Esophagus squamous epithelium (tissue), 5 donors: ENCODE results near the gene CNTROB. TPM values are rescaled to one million over a fixed set of nuclear protein-coding genes. Genes with fewer than 3 reads are reported as not detected.

Experiments used
- DNase-seq: peaks from one replicate; lab custom pipeline; 2025; lab: John Stamatoyannopoulos, UW
- H3K27ac ChIP-seq, 4 donors: fragments of 200-600 bp; sonication (generic); one replicate each; pipeline ENCODE4 v1.5.1; 2016 to 2019; ENCODE audit warnings: mild to moderate bottlenecking in 1 of 4
- H3K27me3 ChIP-seq, 4 donors: fragments of 200-600 bp; sonication (generic); 1 replicate in 3 of 4; 2 replicates in 1 of 4; pipeline versions ENCODE4 v1.5.1 to v1.6.0; 2017 to 2021; ENCODE audit warnings: antibody characterized with exemption in 1 of 4
- H3K36me3 ChIP-seq, 3 donors: fragments of 200-600 bp; sonication (generic); one replicate each; pipeline ENCODE4 v1.5.1; 2016 to 2019
- H3K4me1 ChIP-seq, 3 donors: fragments of 200-600 bp; sonication (generic); one replicate each; pipeline ENCODE4 v1.5.1; 2017 to 2019
- H3K4me3 ChIP-seq, 4 donors: fragments of 200-600 bp; sonication (generic); 1 replicate in 3 of 4; 2 replicates in 1 of 4; pipeline ENCODE4 v1.5.1; 2016 to 2019; ENCODE audit warnings: mild to moderate bottlenecking in 2 of 4, moderate library complexity in 1 of 4
- H3K9me3 ChIP-seq, 3 donors: fragments of 200-600 bp; sonication (generic); one replicate each; pipeline ENCODE4 v1.5.1; 2016 to 2019
- CTCF ChIP-seq, 6 experiments: fragments of 450-650 bp in 4 of 6; fragments of 200-600 bp in 2 of 6; sonication (generic) in 2 of 6; IDR thresholded peaks; one replicate each; pipeline ENCODE4 v1.5.1; 2016 to 2019; ENCODE audit warnings: antibody characterized with exemption in 6 of 6, mild to moderate bottlenecking in 4 of 6, moderate library complexity in 4 of 6
- POLR2A ChIP-seq, 4 donors: fragments of 450-650 bp; IDR thresholded peaks; one replicate each; pipeline ENCODE4 v1.6.1; 2017; ENCODE audit warnings: antibody characterized with exemption in 4 of 4, mild to moderate bottlenecking in 4 of 4, moderate library complexity in 3 of 4
- WGBS, 2 donors: methylation state at CpG; one replicate each; pipeline ENCODE4 v1.1.5; 2018; 5-methylcytosine and 5-hydroxymethylcytosine counted together
- intact Hi-C: fragments of 100-400 bp; cut with DNase I; formaldehyde crosslinking; loops from one replicate; pipeline ENCODE4 v1.15.0; 2022
- total RNA-seq, 4 donors: library from RNA; depleted of rRNA; stranded (reverse); fragments of >200 nt; gene quantifications; one replicate each; pipeline ENCODE4 v1.1.0, GENCODE V29; 2016
- donor health status: DM: yes; HTN: yes; CAD: no.

The CNTROB gene
- total RNA-seq, 4 donors from 2014 or later: 12.4 to 21.4 (median 13.5) TPM

- no peak for DNase-seq
- H3K36me3 ChIP-seq: peaks cover 0 to 24% (median under 1%) of the 10 kb centered on the region in 3 donors
- 0% methylated on average over 2 to 6 of the region's 64 CpGs for WGBS, 2 donors
- H3K9me3 ChIP-seq: no peaks in the 10 kb centered on the region
- no peaks in the 10 kb centered on the region for H3K27me3 ChIP-seq
- intact Hi-C loops: no loop called here
- H3K27ac ChIP-seq: peak overlapping the region; percentile 98 to 99 (median 98)
- H3K4me3 ChIP-seq: peak overlapping the region; percentile 85 to 97 (median 89)
- TF ChIP-seq POLR2A (IDR thresholded peaks at IDR 0.05) (no peak), CTCF (IDR thresholded peaks at IDR 0.05) (no peak)
- H3K4me1 ChIP-seq: peaks cover 50 to 91% (median 59%) of the 10 kb centered on the region in 3 donors
Measured at GRCh38 chr17:7885367-7886226, 46.4 kb upstream of the CNTROB start.

- Histone ChIP-seq H3K27me3 (no peaks in the 10 kb centered on the region), H3K27ac (peak overlapping the region; percentile 98 to 99 (median 98)), H3K9me3 (no peaks in the 10 kb centered on the region), H3K4me1 (peaks cover 47 to 86% (median 59%) of the 10 kb centered on the region in 3 donors), H3K36me3 (peaks cover 8 to 24% (median 9%) of the 10 kb centered on the region in 3 donors), H3K4me3 (peak overlapping the region; percentile 85 to 97 (median 89))
- TF ChIP-seq POLR2A (IDR thresholded peaks at IDR 0.05) (no peak), CTCF (IDR thresholded peaks at IDR 0.05) (no peak)
- no peak for DNase-seq
- intact Hi-C loops: no loop called here
- 0 to 2% methylated on average over 10 to 19 of the region's 30 CpGs for WGBS, 2 donors
Measured at GRCh38 chr17:7886227-7887037, 45.6 kb upstream of the CNTROB start.

GRCh38 chr17:7887038-7887481 lies 44.9 kb upstream of the CNTROB start:
- Histone ChIP-seq H3K4me3 (peak overlapping the region; percentile 85 to 97 (median 89)), H3K4me1 (peaks cover 42 to 80% (median 54%) of the 10 kb centered on the region in 3 donors), H3K9me3 (no peaks in the 10 kb centered on the region), H3K36me3 (peaks cover 13 to 24% (median 14%) of the 10 kb centered on the region in 3 donors), H3K27ac (peak overlapping the region; percentile 98 to 99 (median 98)), H3K27me3 (no peaks in the 10 kb centered on the region)
- 2% methylated on average over 8 of the region's 8 CpGs for WGBS, 2 donors
- TF ChIP-seq CTCF (IDR thresholded peaks at IDR 0.05): peak in 1 of 6 experiments; percentile 34
- TF ChIP-seq POLR2A (IDR thresholded peaks at IDR 0.05): no peak
- intact Hi-C loops: no loop called here
- DNase-seq: no peak

- peak overlapping the region; percentile 98 to 99 (median 98) for H3K27ac ChIP-seq
- H3K9me3 ChIP-seq: no peaks in the 10 kb centered on the region
- peak overlapping the region; percentile 85 to 97 (median 89) for H3K4me3 ChIP-seq
- 0% methylated on average over 18 to 30 of the region's 35 CpGs for WGBS, 2 donors
- H3K4me1 ChIP-seq: peaks cover 38 to 74% (median 48%) of the 10 kb centered on the region in 3 donors
- intact Hi-C loops: no loop called here
- no peak for DNase-seq
- H3K36me3 ChIP-seq: peaks cover 13 to 29% (median 14%) of the 10 kb centered on the region in 3 donors
- no peaks in the 10 kb centered on the region for H3K27me3 ChIP-seq
- TF ChIP-seq CTCF (IDR thresholded peaks at IDR 0.05) (peak in 1 of 6 experiments; percentile 30), POLR2A (IDR thresholded peaks at IDR 0.05) (peak in 3 of 4 donors; percentile 26 to 60 (median 30))
Measured at GRCh38 chr17:7887482-7888183, 44.4 kb upstream of the CNTROB start.
